ENCODE data around the gene SETD1B. TPM values are rescaled to one million over a fixed set of nuclear protein-coding genes. Genes with fewer than 3 reads are reported as not detected.

SETD1B gene
- total RNA-seq, 4 donors from 2014 or later, result 1.3 to 63.6 (median 5.6) TPM

DNA sequence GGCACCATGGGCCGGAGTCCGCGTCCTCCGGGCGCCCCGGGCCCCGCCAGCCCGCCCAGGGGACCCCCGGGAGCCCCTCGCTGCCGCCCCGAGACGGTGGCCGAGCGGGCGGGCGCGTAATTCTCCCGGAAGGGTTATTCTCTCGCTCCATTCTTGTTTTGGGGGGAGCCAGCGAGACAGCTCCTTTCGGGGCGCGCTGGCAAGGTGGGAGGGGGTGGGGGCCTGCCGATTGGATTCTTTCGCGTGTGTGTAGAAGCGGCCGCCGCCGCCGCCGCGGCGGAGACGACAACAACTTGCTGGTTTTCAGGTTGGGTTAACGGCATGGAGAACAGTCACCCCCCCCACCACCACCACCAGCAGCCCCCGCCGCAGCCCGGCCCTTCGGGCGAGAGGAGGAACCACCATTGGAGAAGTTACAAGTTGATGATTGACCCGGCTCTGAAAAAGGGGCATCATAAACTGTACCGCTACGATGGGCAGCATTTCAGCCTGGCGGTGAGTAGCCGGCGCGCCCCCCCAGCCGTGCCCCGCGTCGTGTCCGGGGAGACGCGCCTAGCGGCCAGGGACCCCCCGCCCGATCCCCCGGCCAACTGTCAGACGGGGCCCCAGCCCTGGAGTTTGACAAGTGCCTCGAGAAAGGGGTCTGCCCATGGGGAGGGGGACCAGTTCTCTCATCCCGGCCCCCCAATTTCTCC is 755 bp downstream of the SETD1B start:
- Histone ChIP-seq H3K27me3 (no peaks in the 10 kb centered on the region), H3K36me3 (no peaks in the 10 kb centered on the region), H3K27ac (peak overlapping the region; percentile 100), H3K4me1 (peaks cover 0 to 16% of the 10 kb centered on the region in 2 donors), H3K9me3 (no peaks in the 10 kb centered on the region), H3K4me3 (peak overlapping the region; percentile 79 to 85)
- TF ChIP-seq, protein P1, sequence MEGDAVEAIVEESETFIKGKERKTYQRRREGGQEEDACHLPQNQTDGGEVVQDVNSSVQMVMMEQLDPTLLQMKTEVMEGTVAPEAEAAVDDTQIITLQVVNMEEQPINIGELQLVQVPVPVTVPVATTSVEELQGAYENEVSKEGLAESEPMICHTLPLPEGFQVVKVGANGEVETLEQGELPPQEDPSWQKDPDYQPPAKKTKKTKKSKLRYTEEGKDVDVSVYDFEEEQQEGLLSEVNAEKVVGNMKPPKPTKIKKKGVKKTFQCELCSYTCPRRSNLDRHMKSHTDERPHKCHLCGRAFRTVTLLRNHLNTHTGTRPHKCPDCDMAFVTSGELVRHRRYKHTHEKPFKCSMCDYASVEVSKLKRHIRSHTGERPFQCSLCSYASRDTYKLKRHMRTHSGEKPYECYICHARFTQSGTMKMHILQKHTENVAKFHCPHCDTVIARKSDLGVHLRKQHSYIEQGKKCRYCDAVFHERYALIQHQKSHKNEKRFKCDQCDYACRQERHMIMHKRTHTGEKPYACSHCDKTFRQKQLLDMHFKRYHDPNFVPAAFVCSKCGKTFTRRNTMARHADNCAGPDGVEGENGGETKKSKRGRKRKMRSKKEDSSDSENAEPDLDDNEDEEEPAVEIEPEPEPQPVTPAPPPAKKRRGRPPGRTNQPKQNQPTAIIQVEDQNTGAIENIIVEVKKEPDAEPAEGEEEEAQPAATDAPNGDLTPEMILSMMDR (IDR thresholded peaks at IDR 0.05), result no peak
- TF ChIP-seq POLR2A (IDR thresholded peaks at IDR 0.05), result no peak
- peak; percentile 41 to 51 for DNase-seq
- intact Hi-C loops (cut with DNase I; ENCODE audit: low total_unique reads), result no loop called here

DNA sequence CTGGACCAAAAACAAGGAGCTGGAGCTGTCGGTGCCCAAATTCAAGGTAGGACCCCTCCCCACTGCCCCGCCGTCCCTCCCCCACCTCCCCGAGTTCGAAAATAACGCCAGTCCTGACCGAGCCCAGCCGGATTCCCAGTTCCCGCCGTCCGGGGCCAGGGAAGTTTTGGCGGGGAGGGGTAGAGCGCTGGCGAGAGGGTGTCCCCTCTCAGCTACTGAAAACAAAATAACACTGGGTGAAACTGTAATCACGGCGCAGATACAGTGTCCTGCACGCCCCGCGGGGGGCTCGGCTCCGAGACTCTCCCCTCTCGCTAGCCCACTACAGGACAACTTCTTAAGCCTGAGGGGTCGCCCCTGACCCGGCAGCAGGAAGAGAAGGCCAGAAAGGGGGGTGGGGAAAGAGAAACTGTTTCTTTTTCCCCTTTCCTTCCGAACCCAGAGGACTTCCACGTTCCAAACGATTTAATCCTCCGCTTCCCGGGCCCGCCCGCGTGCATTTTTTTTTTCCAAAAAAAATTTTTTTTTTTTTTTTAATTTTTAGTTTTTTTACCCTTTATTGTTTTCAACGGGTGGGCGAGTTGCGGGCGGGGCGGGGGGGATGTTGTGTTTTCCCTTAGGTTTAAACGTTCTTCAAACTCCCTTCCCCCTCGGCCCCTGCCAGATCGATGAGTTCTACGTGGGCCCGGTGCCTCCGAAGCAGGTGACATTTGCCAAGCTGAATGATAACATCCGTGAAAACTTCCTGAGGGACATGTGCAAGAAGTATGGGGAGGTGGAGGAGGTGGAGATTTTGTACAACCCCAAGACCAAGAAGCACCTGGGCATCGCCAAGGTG is 1.6 kb downstream of the SETD1B start:
- peaks cover 0 to 19% of the 10 kb centered on the region in 2 donors for H3K4me1 ChIP-seq
- TF ChIP-seq, protein P1 (IDR thresholded peaks at IDR 0.05), result no peak
- TF ChIP-seq POLR2A (IDR thresholded peaks at IDR 0.05), result no peak
- H3K4me3 ChIP-seq, result peak overlapping the region; percentile 79 to 85
- no peaks in the 10 kb centered on the region for H3K9me3 ChIP-seq
- intact Hi-C loops (cut with DNase I; ENCODE audit: low total_unique reads), result no loop called here
- no peaks in the 10 kb centered on the region for H3K27me3 ChIP-seq
- peak overlapping the region; percentile 100 for H3K27ac ChIP-seq
- no peaks in the 10 kb centered on the region for H3K36me3 ChIP-seq
- peak in 1 of 2 donors; percentile 34 for DNase-seq

DNA sequence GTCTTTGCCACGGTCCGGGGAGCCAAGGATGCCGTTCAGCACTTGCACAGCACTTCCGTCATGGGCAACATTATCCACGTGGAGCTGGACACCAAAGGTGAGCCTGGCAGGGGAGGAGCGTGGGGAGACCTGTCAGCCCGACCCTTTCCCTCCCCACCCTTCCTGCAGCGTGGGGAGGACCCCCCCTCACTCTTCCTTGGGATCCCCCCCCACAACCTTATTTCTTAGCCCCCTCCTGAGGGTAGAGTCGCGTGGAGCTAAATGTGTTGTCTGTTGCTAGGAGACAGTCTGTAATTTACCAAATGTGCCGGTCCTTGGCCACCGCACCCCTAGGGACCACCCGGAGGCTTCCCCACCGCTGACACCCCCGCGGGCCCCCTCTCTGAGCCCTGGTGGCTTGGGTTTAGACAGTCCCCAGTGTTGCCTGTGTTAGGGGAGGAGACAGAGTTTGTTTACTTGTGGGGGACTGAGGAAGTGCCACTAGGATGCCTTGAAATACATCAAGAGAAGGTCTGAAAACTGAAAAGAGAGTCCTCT is 2.3 kb downstream of the SETD1B start:
- intact Hi-C loops (cut with DNase I; ENCODE audit: low total_unique reads), result no loop called here
- H3K4me3 ChIP-seq, result peak overlapping the region; percentile 79 to 85
- no peak for TF ChIP-seq POLR2A (IDR thresholded peaks at IDR 0.05)
- TF ChIP-seq, protein P1 (IDR thresholded peaks at IDR 0.05), result no peak

DNA sequence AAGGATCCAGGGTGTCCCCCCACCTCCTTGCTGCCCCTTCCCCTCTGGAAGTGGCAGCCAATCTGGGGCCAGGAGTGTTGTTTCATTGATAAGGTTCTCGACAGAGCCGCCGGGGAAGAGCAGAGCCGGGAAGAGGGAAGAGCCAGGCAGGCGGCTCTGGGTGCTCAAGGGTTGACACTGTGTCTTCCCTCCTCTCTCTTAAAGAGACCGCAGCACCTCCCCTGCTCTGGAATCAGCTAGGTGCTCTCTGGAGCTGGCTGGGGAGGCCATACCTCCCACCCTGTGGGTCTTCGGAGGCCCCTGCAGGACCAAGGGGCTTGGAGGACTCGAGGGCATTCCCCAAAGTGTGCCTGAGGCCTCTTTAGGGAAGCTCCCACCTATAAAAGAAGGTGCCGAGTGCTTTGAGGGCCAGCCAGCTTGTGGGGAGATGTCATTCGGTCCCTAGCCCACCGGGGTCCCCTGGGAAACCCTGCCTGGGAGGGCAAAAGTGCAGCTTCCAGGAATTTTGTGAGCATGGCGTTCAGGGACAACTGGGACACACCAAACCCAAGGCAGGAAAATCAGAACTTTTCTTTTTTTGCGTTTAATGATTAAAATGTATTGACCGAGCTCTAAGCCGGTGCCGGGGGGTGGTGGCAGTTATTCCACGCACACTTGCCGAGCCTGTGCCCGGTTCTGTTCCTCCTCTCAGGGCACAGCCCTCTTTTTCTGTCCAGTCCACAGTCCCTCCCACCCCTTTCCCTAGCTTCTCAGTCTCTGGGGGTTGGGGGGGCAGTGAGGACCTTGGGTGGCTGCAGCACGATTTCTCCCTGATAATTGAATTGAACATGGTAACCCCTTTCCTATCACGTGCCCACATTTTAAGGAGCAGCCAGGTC is 3.0 kb downstream of the SETD1B start:
- intact Hi-C loops (cut with DNase I; ENCODE audit: low total_unique reads), result no loop called here
- DNase-seq, result peak in 1 of 2 donors; percentile 17
- peak overlapping the region; percentile 100 for H3K27ac ChIP-seq

More for the DNA sequence above, 2.3 kb downstream of the SETD1B start:
- H3K36me3 ChIP-seq, result no peaks in the 10 kb centered on the region
- peak overlapping the region; percentile 100 for H3K27ac ChIP-seq
- no peaks in the 10 kb centered on the region for H3K27me3 ChIP-seq
- peaks cover 4 to 26% of the 10 kb centered on the region in 2 donors for H3K4me1 ChIP-seq
- H3K9me3 ChIP-seq, result no peaks in the 10 kb centered on the region
- peak in 1 of 2 donors; percentile 23 for DNase-seq

More for the DNA sequence above, 3.0 kb downstream of the SETD1B start:
- Histone ChIP-seq H3K4me1 (peaks cover 9 to 33% of the 10 kb centered on the region in 2 donors), H3K4me3 (peak overlapping the region; percentile 79 to 85), H3K36me3 (no peaks in the 10 kb centered on the region), H3K27me3 (no peaks in the 10 kb centered on the region), H3K9me3 (no peaks in the 10 kb centered on the region)
- no peak for TF ChIP-seq POLR2A (IDR thresholded peaks at IDR 0.05)
- TF ChIP-seq, protein P1 (IDR thresholded peaks at IDR 0.05), result no peak

Measured in uterus (tissue), 4 donors.